ENCODE measurements around the gene VHLL. TPM values are rescaled to one million over a fixed set of nuclear protein-coding genes. Genes with fewer than 3 reads are reported as not detected.

VHLL gene
- polyA plus RNA-seq, 1 donor (not counting 4 experiments of a cell fraction or from before 2014, with no cell fraction given): not detected

DNA sequence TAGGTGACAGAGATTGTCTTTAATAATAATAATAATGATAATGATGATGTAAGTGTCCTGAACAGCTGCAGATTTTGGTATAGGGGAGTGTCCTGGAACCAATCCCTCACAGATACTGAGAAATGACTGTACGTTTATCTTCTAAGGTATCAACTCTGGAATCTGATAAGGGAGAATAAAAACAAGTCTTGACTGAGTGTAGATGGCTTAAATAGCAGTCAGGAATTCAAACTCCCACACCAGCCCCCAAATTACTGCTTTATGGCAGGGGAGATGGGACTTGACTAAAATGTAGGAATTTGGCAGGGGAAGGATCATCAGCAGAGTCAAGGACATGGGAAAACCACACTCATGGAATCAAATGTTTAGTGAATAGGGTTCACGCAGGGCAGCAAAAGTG, 6.1 kb upstream of the VHLL start:
- H3K9ac ChIP-seq (ENCODE audit: control insufficient read depth, extremely low read depth, insufficient read depth, low read length): no peak overlapping the region
- no peaks in the 10 kb centered on the region for H3K9me3 ChIP-seq (ENCODE audit: control insufficient read depth, low read depth, low read length)
- no peaks in the 10 kb centered on the region for H3K27me3 ChIP-seq (ENCODE audit: control insufficient read depth, extremely low read depth, insufficient read depth, low read length)
- H3K9me1 ChIP-seq (ENCODE audit: control insufficient read depth, extremely low read depth, insufficient read depth, low read length): no peaks in the 10 kb centered on the region
- DNase-seq (ENCODE audit: low read depth, low spot score) (no peak), FAIRE-seq (no peak)
- H3K27ac ChIP-seq (ENCODE audit: control insufficient read depth, insufficient read depth, low read length): no peak overlapping the region
- H4K20me1 ChIP-seq (ENCODE audit: control insufficient read depth, extremely low read depth, insufficient read depth, low read length): no peaks in the 10 kb centered on the region
- no peak overlapping the region for H3K4me2 ChIP-seq (ENCODE audit: control insufficient read depth, extremely low read depth, insufficient read depth, low read depth, low read length)
- no peak for TF ChIP-seq EZH2 (IDR thresholded peaks at IDR 0.05; ENCODE audit: low read length)
- TF ChIP-seq, protein P1, sequence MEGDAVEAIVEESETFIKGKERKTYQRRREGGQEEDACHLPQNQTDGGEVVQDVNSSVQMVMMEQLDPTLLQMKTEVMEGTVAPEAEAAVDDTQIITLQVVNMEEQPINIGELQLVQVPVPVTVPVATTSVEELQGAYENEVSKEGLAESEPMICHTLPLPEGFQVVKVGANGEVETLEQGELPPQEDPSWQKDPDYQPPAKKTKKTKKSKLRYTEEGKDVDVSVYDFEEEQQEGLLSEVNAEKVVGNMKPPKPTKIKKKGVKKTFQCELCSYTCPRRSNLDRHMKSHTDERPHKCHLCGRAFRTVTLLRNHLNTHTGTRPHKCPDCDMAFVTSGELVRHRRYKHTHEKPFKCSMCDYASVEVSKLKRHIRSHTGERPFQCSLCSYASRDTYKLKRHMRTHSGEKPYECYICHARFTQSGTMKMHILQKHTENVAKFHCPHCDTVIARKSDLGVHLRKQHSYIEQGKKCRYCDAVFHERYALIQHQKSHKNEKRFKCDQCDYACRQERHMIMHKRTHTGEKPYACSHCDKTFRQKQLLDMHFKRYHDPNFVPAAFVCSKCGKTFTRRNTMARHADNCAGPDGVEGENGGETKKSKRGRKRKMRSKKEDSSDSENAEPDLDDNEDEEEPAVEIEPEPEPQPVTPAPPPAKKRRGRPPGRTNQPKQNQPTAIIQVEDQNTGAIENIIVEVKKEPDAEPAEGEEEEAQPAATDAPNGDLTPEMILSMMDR (optimal IDR thresholded peaks at IDR 0.05 in 1 of 3, IDR thresholded peaks at IDR 0.05 in 1 of 3, conservative IDR thresholded peaks at IDR 0.05 in 1 of 3; ENCODE audit: extremely low read depth in 1 of 3, insufficient read depth in 2 of 3, low read length in 3 of 3): no peak
- peaks cover 12% of the 10 kb centered on the region in 2 experiments for H3K36me3 ChIP-seq (ENCODE audit: control insufficient read depth in 2 of 2, extremely low read depth in 1 of 2, insufficient read depth in 2 of 2, low read length in 2 of 2)
- H3K79me2 ChIP-seq (ENCODE audit: control insufficient read depth, insufficient read depth, low read length): no peaks in the 10 kb centered on the region
- H3K4me3 ChIP-seq (ENCODE audit: control insufficient read depth in 2 of 3, extremely low read depth in 1 of 3, insufficient read depth in 2 of 3, low read depth in 1 of 3, low read length in 3 of 3): no peak overlapping the region
- H3K4me1 ChIP-seq (ENCODE audit: control insufficient read depth, extremely low read depth, insufficient read depth, low read length): peaks cover 9% of the 10 kb centered on the region
- dilution Hi-C loops (cut with MboI; ENCODE audit: extremely low pct_ligation_motif_present, low sequenced_read_pairs): no loop called here
- H2AFZ ChIP-seq (ENCODE audit: control insufficient read depth, low read length): no peak overlapping the region

DNA sequence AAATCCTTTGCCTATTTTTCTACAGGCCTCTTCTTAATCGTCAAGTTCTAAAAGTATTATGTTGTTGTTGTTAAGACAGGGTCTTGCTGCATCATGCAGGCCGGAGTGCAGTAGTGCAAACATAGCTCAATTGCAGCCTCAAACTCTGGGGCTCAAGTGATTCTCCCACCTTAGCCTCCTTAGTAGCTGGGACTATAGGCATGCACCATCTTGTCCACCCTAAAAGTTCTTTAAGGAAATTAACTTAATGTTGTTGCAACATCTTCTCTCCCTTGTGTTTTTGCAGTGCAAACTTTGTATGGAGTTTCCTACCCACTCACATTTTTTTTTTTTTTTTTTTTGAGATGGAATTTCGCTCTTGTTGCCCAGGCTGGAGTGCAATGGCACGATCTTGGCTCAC, 4.1 kb upstream of the VHLL start:
- FAIRE-seq: no peak
- Histone ChIP-seq H3K9me1 (ENCODE audit: control insufficient read depth, extremely low read depth, insufficient read depth, low read length) (no peaks in the 10 kb centered on the region), H4K20me1 (ENCODE audit: control insufficient read depth, extremely low read depth, insufficient read depth, low read length) (no peaks in the 10 kb centered on the region), H3K36me3 (ENCODE audit: control insufficient read depth in 2 of 2, extremely low read depth in 1 of 2, insufficient read depth in 2 of 2, low read length in 2 of 2) (peaks cover 3 to 10% of the 10 kb centered on the region in 2 experiments), H3K79me2 (ENCODE audit: control insufficient read depth, insufficient read depth, low read length) (no peaks in the 10 kb centered on the region), H3K9me3 (ENCODE audit: control insufficient read depth, low read depth, low read length) (no peaks in the 10 kb centered on the region), H3K9ac (ENCODE audit: control insufficient read depth, extremely low read depth, insufficient read depth, low read length) (no peak overlapping the region), H3K4me1 (ENCODE audit: control insufficient read depth, extremely low read depth, insufficient read depth, low read length) (peaks cover 9% of the 10 kb centered on the region), H3K4me3 (ENCODE audit: control insufficient read depth in 2 of 3, extremely low read depth in 1 of 3, insufficient read depth in 2 of 3, low read depth in 1 of 3, low read length in 3 of 3) (no peak overlapping the region), H3K27ac (ENCODE audit: control insufficient read depth, insufficient read depth, low read length) (no peak overlapping the region), H3K4me2 (ENCODE audit: control insufficient read depth, extremely low read depth, insufficient read depth, low read depth, low read length) (no peak overlapping the region), H2AFZ (ENCODE audit: control insufficient read depth, low read length) (no peak overlapping the region), H3K27me3 (ENCODE audit: control insufficient read depth, extremely low read depth, insufficient read depth, low read length) (no peaks in the 10 kb centered on the region)
- dilution Hi-C loops (cut with MboI; ENCODE audit: extremely low pct_ligation_motif_present, low sequenced_read_pairs): no loop called here
- no peak for DNase-seq (ENCODE audit: low read depth, low spot score)
- TF ChIP-seq, protein P1 (optimal IDR thresholded peaks at IDR 0.05 in 1 of 3, IDR thresholded peaks at IDR 0.05 in 1 of 3, conservative IDR thresholded peaks at IDR 0.05 in 1 of 3; ENCODE audit: extremely low read depth in 1 of 3, insufficient read depth in 2 of 3, low read length in 3 of 3): no peak
- TF ChIP-seq EZH2 (IDR thresholded peaks at IDR 0.05; ENCODE audit: low read length): no peak

All from keratinocyte (primary cell).